ENCODE data around the gene PELI2.

The PELI2 gene

DNA sequence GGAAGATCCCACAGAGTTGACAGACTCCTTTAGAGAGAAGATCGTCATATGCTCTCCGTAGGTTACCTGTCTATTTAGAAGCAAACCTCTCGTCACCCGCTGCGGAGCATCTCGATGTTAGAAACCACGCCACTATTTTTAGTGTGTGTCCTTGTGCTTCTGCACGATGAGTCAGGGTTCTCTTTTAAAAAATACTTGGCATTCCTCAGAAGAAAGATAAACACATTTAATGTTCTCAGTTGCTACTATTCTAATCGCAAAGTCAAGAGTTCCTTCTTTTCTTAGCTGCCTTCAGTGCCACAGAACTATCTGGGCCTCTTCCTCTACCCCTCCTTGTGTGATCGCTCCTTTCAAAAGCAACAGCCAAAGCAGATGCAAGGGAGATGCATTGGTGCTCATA is 192.4 kb downstream of the PELI2 start:
- TF ChIP-seq ZNF529 (tag by site-specific recombination; IDR thresholded peaks at IDR 0.05; ENCODE audit: insufficient replicate concordance) (no peak), SP3 (tag by site-specific recombination; IDR thresholded peaks at IDR 0.05) (no peak), ZNF239 (tag by site-specific recombination; IDR thresholded peaks at IDR 0.05) (no peak), IKZF3 (tag by site-specific recombination; IDR thresholded peaks at IDR 0.05) (no peak), ZNF549 (tag by site-specific recombination; IDR thresholded peaks at IDR 0.05) (no peak), ZFP69B (tag by site-specific recombination; IDR thresholded peaks at IDR 0.05) (no peak), PBX3 (CRISPR knock-in tag; IDR thresholded peaks at IDR 0.05) (no peak), KLF7 (tag by site-specific recombination; IDR thresholded peaks at IDR 0.05; ENCODE audit: borderline replicate concordance) (no peak), ZNF202 (tag by site-specific recombination; IDR thresholded peaks at IDR 0.05; ENCODE audit: borderline replicate concordance) (no peak), ZNF140 (tag by site-specific recombination; IDR thresholded peaks at IDR 0.05) (no peak), KLF1 (tag by site-specific recombination; IDR thresholded peaks at IDR 0.05) (no peak)
- TF ChIP-seq, protein P1, sequence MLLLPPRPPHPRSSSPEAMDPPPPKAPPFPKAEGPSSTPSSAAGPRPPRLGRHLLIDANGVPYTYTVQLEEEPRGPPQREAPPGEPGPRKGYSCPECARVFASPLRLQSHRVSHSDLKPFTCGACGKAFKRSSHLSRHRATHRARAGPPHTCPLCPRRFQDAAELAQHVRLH (tag by site-specific recombination; IDR thresholded peaks at IDR 0.05), result no peak
- Histone ChIP-seq H3K36me3 (ENCODE audit: control insufficient read depth in 2 of 2, insufficient read depth in 1 of 2, low read length in 2 of 2) (no peaks in the 10 kb centered on the region), H3K9me3 (ENCODE audit: control insufficient read depth, insufficient read depth, low read depth, low read length) (no peaks in the 10 kb centered on the region), H3K4me1 (ENCODE audit: control insufficient read depth, insufficient read depth, low read length) (no peaks in the 10 kb centered on the region), H3K27ac (ENCODE audit: extremely low read depth, low read depth, low read length) (no peak overlapping the region), H3K4me3 (ENCODE audit: low read depth, low read length) (no peak overlapping the region)
- POLR2A ChIA-PET, result no interaction called here
- CTCF ChIA-PET, result no interaction called here

GRCh38 chr14:56313789-56314188 is 195.6 kb downstream of the PELI2 start:
- no peaks in the 10 kb centered on the region for H3K36me3 ChIP-seq (ENCODE audit: control insufficient read depth in 2 of 2, insufficient read depth in 1 of 2, low read length in 2 of 2)
- no peaks in the 10 kb centered on the region for H3K4me1 ChIP-seq (ENCODE audit: control insufficient read depth, insufficient read depth, low read length)
- H3K27ac ChIP-seq (ENCODE audit: extremely low read depth, low read depth, low read length), result no peak overlapping the region
- ChIA-PET POLR2A (no interaction called here), CTCF (interaction anchor here (1.6 kb wide), 1 partner anchor 26 kb away, joined by 8 read pairs; no protein-coding TSS in a partner anchor)
- H3K4me3 ChIP-seq (ENCODE audit: low read depth, low read length), result no peak overlapping the region
- no peaks in the 10 kb centered on the region for H3K9me3 ChIP-seq (ENCODE audit: control insufficient read depth, insufficient read depth, low read depth, low read length)
- TF ChIP-seq ZNF658 (tag by site-specific recombination; IDR thresholded peaks at IDR 0.05) (no peak), ZNF777 (tag by site-specific recombination; IDR thresholded peaks at IDR 0.05; ENCODE audit: borderline replicate concordance) (no peak), ZNF148 (tag by site-specific recombination; IDR thresholded peaks at IDR 0.05; ENCODE audit: borderline replicate concordance) (no peak), ZFHX2 (tag by site-specific recombination; conservative IDR thresholded peaks at IDR 0.05) (no peak), ZNF221 (tag by site-specific recombination; IDR thresholded peaks at IDR 0.05; ENCODE audit: borderline replicate concordance) (no peak), ZNF2 (tag by site-specific recombination; IDR thresholded peaks at IDR 0.05) (no peak), ZNF394 (tag by site-specific recombination; IDR thresholded peaks at IDR 0.05; ENCODE audit: borderline replicate concordance) (no peak), ZBTB20 (tag by site-specific recombination; IDR thresholded peaks at IDR 0.05) (no peak), KLF1 (tag by site-specific recombination; IDR thresholded peaks at IDR 0.05) (no peak), MEIS1 (CRISPR knock-in tag; IDR thresholded peaks at IDR 0.05; ENCODE audit: borderline replicate concordance) (no peak), KLF17 (tag by site-specific recombination; IDR thresholded peaks at IDR 0.05) (no peak), KLF7 (tag by site-specific recombination; IDR thresholded peaks at IDR 0.05; ENCODE audit: borderline replicate concordance) (no peak), ZNF785 (tag by site-specific recombination; IDR thresholded peaks at IDR 0.05) (no peak)
- TF ChIP-seq, protein P2, sequence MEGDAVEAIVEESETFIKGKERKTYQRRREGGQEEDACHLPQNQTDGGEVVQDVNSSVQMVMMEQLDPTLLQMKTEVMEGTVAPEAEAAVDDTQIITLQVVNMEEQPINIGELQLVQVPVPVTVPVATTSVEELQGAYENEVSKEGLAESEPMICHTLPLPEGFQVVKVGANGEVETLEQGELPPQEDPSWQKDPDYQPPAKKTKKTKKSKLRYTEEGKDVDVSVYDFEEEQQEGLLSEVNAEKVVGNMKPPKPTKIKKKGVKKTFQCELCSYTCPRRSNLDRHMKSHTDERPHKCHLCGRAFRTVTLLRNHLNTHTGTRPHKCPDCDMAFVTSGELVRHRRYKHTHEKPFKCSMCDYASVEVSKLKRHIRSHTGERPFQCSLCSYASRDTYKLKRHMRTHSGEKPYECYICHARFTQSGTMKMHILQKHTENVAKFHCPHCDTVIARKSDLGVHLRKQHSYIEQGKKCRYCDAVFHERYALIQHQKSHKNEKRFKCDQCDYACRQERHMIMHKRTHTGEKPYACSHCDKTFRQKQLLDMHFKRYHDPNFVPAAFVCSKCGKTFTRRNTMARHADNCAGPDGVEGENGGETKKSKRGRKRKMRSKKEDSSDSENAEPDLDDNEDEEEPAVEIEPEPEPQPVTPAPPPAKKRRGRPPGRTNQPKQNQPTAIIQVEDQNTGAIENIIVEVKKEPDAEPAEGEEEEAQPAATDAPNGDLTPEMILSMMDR (tag by site-specific recombination; IDR thresholded peaks at IDR 0.05), result no peak
- TF ChIP-seq, protein P3, sequence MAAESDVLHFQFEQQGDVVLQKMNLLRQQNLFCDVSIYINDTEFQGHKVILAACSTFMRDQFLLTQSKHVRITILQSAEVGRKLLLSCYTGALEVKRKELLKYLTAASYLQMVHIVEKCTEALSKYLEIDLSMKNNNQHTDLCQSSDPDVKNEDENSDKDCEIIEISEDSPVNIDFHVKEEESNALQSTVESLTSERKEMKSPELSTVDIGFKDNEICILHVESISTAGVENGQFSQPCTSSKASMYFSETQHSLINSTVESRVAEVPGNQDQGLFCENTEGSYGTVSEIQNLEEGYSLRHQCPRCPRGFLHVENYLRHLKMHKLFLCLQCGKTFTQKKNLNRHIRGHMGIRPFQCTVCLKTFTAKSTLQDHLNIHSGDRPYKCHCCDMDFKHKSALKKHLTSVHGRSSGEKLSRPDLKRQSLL (tag by site-specific recombination; IDR thresholded peaks at IDR 0.05), result no peak
- TF ChIP-seq, protein P4, sequence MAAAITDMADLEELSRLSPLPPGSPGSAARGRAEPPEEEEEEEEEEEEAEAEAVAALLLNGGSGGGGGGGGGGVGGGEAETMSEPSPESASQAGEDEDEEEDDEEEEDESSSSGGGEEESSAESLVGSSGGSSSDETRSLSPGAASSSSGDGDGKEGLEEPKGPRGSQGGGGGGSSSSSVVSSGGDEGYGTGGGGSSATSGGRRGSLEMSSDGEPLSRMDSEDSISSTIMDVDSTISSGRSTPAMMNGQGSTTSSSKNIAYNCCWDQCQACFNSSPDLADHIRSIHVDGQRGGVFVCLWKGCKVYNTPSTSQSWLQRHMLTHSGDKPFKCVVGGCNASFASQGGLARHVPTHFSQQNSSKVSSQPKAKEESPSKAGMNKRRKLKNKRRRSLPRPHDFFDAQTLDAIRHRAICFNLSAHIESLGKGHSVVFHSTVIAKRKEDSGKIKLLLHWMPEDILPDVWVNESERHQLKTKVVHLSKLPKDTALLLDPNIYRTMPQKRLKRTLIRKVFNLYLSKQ (tag by site-specific recombination; IDR thresholded peaks at IDR 0.05; ENCODE audit: borderline replicate concordance), result no peak
